K562 (cell line): ENCODE results near the gene HNRNPH3. TPM values are rescaled to one million over a fixed set of nuclear protein-coding genes. Genes with fewer than 3 reads are reported as not detected.

Experiments
- BDP1 ChIP-seq: IDR thresholded peaks from 3 replicates; pipeline ENCODE4 v1.6.1; 2011; ENCODE audit not compliant: insufficient read length, insufficient read depth
- CHD1 ChIP-seq: fragments of 200-600 bp; sonication (generic); IDR thresholded peaks from one replicate; pipeline ENCODE4 v1.6.1; 2012; ENCODE audit warnings: mild to moderate bottlenecking, moderate library complexity, low read length, inconsistent platforms
- GABPB1 ChIP-seq: sonication (generic); formaldehyde crosslinking; IDR thresholded peaks from 2 replicates; pipeline ENCODE4 v1.8.0; 2022; ENCODE audit warnings: mild to moderate bottlenecking, missing genetic modification reagents
- GABPB2 ChIP-seq: fragments of 250-450 bp; sonication (Bioruptor Pico); conservative IDR thresholded peaks from 2 replicates; pipeline ENCODE4 v1.5.1; 2021; ENCODE audit warnings: mild to moderate bottlenecking
- MTA1 ChIP-seq: fragments of 450-650 bp; IDR thresholded peaks from 2 replicates; pipeline ENCODE4 v1.6.1; 2017; ENCODE audit warnings: borderline replicate concordance
- TAF7 ChIP-seq: fragments of 450-650 bp; IDR thresholded peaks from 2 replicates; pipeline ENCODE4 v1.6.1; 2016; ENCODE audit warnings: missing genetic modification characterization, missing compliant biosample characterization
- ZBTB1 ChIP-seq: sonication (generic); formaldehyde crosslinking; IDR thresholded peaks from 2 replicates; pipeline ENCODE4 v1.8.1; 2023; ENCODE audit warnings: missing genetic modification reagents, low read depth, mild to moderate bottlenecking, borderline replicate concordance
- ZKSCAN1 ChIP-seq: fragments of 150-350 bp; IDR thresholded peaks from 2 replicates; pipeline ENCODE4 v1.6.1; 2016; ENCODE audit warnings: low read depth, low read length
- ZMIZ1 ChIP-seq, 2 experiments: fragments of 150-350 bp in 1 of 2; IDR thresholded peaks; 2 replicates each; pipeline ENCODE4 v1.6.1; 2012 to 2016; ENCODE audit warnings: low read depth in 2 of 2, low read length in 2 of 2, mild to moderate bottlenecking in 1 of 2, moderate library complexity in 1 of 2
- ZNF133 ChIP-seq: fragments of 250-450 bp; sonication (Bioruptor Pico); IDR thresholded peaks from 2 replicates; pipeline ENCODE4 v1.4.0; 2020; ENCODE audit warnings: mild to moderate bottlenecking
- ZNF143 ChIP-seq: sonication (generic); formaldehyde crosslinking; IDR thresholded peaks from 2 replicates; pipeline ENCODE4 v1.9.0; 2022; ENCODE audit warnings: mild to moderate bottlenecking, missing genetic modification reagents
- ZNF436 ChIP-seq: fragments of 250-450, 450-650 bp; sonication (Bioruptor Pico); formaldehyde crosslinking; IDR thresholded peaks from 2 replicates; pipeline ENCODE4 v1.7.0; 2020; ENCODE audit warnings: mild to moderate bottlenecking
- polyA plus RNA-seq, 8 experiments: library from polyadenylated mRNA; depleted of rRNA in 4 of 8; stranded (reverse) in 5 of 8; unstranded in 3 of 8; fragments of >200 nt; fragmentation: Nextera tagmentation in 2 of 8; fragmentation: Illumina TruSeq in 1 of 8; extraction: Ambion mirVana in 2 of 8; extraction: Trizol in 1 of 8; gene quantifications; 2 replicates each; pipeline versions ENCODE4 v1.2.1 to v1.2.3, GENCODE V29; 2011 to 2014; ENCODE audit warnings: inconsistent platforms in 1 of 8, missing spikeins in 1 of 8
- total RNA-seq, 7 experiments: library from RNA; depleted of rRNA in 6 of 7; stranded (reverse); fragments of >200 nt in 6 of 7; fragmentation: Illumina TruSeq in 2 of 7; extraction: Trizol in 2 of 7; gene quantifications; 2 replicates each; pipeline versions ENCODE4 v1.2.1 to v1.2.3, GENCODE V29; 2011 to 2021; ENCODE audit warnings: low replicate concordance in 1 of 7
- TF ChIP-seq, protein P1 (sequence below): fragments of 150-350 bp; IDR thresholded peaks from 2 replicates; pipeline ENCODE4 v1.6.1; 2014; ENCODE audit warnings: low read depth, mild to moderate bottlenecking, low read length, borderline replicate concordance
- TF ChIP-seq, protein P2 (sequence below): fragments of 250-450 bp; sonication (Bioruptor Pico); IDR thresholded peaks from 2 replicates; pipeline ENCODE4 v1.9.0; 2021; ENCODE audit warnings: mild to moderate bottlenecking
- TF ChIP-seq, protein P3 (sequence below): sonication (generic); formaldehyde crosslinking; IDR thresholded peaks from 2 replicates; pipeline ENCODE4 v1.9.0; 2022; ENCODE audit warnings: mild to moderate bottlenecking, missing genetic modification reagents
- TF ChIP-seq, protein P4 (sequence below): fragments of 450-650 bp; IDR thresholded peaks from 2 replicates; pipeline ENCODE4 v1.6.1; 2017; ENCODE audit warnings: mild to moderate bottlenecking, moderate library complexity

The HNRNPH3 gene
- total and polyA plus RNA-seq, 9 of the 15 experiments (the other 6 are each of a cell fraction or from before 2014, with no cell fraction given), result 52.8 to 562 (median 152) TPM

GRCh38 chr10:68332259-68333057 is 594 bp downstream of the HNRNPH3 start, which contains the start of gene PBLD (continued):
- TF ChIP-seq, protein P1, sequence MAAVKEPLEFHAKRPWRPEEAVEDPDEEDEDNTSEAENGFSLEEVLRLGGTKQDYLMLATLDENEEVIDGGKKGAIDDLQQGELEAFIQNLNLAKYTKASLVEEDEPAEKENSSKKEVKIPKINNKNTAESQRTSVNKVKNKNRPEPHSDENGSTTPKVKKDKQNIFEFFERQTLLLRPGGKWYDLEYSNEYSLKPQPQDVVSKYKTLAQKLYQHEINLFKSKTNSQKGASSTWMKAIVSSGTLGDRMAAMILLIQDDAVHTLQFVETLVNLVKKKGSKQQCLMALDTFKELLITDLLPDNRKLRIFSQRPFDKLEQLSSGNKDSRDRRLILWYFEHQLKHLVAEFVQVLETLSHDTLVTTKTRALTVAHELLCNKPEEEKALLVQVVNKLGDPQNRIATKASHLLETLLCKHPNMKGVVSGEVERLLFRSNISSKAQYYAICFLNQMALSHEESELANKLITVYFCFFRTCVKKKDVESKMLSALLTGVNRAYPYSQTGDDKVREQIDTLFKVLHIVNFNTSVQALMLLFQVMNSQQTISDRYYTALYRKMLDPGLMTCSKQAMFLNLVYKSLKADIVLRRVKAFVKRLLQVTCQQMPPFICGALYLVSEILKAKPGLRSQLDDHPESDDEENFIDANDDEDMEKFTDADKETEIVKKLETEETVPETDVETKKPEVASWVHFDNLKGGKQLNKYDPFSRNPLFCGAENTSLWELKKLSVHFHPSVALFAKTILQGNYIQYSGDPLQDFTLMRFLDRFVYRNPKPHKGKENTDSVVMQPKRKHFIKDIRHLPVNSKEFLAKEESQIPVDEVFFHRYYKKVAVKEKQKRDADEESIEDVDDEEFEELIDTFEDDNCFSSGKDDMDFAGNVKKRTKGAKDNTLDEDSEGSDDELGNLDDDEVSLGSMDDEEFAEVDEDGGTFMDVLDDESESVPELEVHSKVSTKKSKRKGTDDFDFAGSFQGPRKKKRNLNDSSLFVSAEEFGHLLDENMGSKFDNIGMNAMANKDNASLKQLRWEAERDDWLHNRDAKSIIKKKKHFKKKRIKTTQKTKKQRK, result no peak
- TF ChIP-seq GABPB2, result peak; percentile 60; the same call in 1 of the 2 replicates
- TF ChIP-seq, protein P2, sequence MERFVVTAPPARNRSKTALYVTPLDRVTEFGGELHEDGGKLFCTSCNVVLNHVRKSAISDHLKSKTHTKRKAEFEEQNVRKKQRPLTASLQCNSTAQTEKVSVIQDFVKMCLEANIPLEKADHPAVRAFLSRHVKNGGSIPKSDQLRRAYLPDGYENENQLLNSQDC (CRISPR knock-in tag), result no peak
- no peak for TF ChIP-seq ZKSCAN1
- TF ChIP-seq BDP1, result no peak
- TF ChIP-seq ZNF436, result no peak
- peak; percentile 78 for TF ChIP-seq TAF7 (tag)
- TF ChIP-seq ZNF133 (CRISPR knock-in tag), result no peak
- TF ChIP-seq ZMIZ1 (IDR thresholded peaks at IDR 0.05; ENCODE audit: low read depth in 2 of 2, low read length in 2 of 2), result peak in 1 of 2 experiments; percentile 78; a peak in 2 of 4 replicates
- TF ChIP-seq CHD1, result peak; percentile 96
- TF ChIP-seq, protein P3, sequence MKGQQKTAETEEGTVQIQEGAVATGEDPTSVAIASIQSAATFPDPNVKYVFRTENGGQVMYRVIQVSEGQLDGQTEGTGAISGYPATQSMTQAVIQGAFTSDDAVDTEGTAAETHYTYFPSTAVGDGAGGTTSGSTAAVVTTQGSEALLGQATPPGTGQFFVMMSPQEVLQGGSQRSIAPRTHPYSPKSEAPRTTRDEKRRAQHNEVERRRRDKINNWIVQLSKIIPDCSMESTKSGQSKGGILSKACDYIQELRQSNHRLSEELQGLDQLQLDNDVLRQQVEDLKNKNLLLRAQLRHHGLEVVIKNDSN (CRISPR knock-in tag), result no peak; the same call in 1 of the 2 replicates
- no peak for TF ChIP-seq MTA1
- peak; percentile 19; the same call in 1 of the 2 replicates for TF ChIP-seq ZNF143 (CRISPR knock-in tag)
- TF ChIP-seq ZBTB1 (CRISPR knock-in tag), result peak; percentile 3; the same call in 1 of the 2 replicates
- TF ChIP-seq GABPB1 (CRISPR knock-in tag), result peak; percentile 46; the same call in 1 of the 2 replicates
- TF ChIP-seq, protein P4, sequence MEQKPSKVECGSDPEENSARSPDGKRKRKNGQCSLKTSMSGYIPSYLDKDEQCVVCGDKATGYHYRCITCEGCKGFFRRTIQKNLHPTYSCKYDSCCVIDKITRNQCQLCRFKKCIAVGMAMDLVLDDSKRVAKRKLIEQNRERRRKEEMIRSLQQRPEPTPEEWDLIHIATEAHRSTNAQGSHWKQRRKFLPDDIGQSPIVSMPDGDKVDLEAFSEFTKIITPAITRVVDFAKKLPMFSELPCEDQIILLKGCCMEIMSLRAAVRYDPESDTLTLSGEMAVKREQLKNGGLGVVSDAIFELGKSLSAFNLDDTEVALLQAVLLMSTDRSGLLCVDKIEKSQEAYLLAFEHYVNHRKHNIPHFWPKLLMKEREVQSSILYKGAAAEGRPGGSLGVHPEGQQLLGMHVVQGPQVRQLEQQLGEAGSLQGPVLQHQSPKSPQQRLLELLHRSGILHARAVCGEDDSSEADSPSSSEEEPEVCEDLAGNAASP, result no peak
